IMR-90 (cell line): Measurements from ENCODE around the gene MEGF6. TPM values are rescaled to one million over a fixed set of nuclear protein-coding genes. Genes with fewer than 3 reads are reported as not detected.

Experiments used
- ATAC-seq: fragments of 200-7000 bp; cut with Tn5 transposase; 2 replicates; pipeline ENCODE4 v1.9.1; 2020; ENCODE audit warnings: low read depth, mild to moderate bottlenecking, moderate library complexity
- BruUV-seq: library from RNA; stranded (reverse); fragments of 400-500 nt; replicated peaks from 2 replicates; lab custom pipeline; 2021; lab: Mats Ljungman, UMichigan
- CTCF ChIA-PET: fragments of 300-600 bp; formaldehyde crosslinking; extraction: SDS; loops from one replicate; lab custom pipeline; 2021; ENCODE audit warnings: antibody characterized with exemption; lab: Yijun Ruan, JAX
- POLR2A ChIA-PET: fragments of 300-600 bp; sonication (Branson Sonifier 250); formaldehyde crosslinking; loops from one replicate; lab custom pipeline; 2022; ENCODE audit warnings: antibody characterized with exemption; ENCODE audit not compliant: unreplicated experiment; lab: Charles Lee
- DNase-seq: peaks from one replicate; pipeline ENCODE4 v3.0.0; 2013
- H2AFZ ChIP-seq: replicated peaks from 2 replicates; pipeline ENCODE3; 2013; ENCODE audit warnings: low read length, mild to moderate bottlenecking; ENCODE audit not compliant: poor library complexity
- H2AK5ac ChIP-seq: 2 replicates; pipeline ENCODE4 v1.6.1; 2013; ENCODE audit warnings: low read depth, low read length, inconsistent platforms
- H2AK9ac ChIP-seq: replicated peaks from 2 replicates; pipeline ENCODE3; 2013; ENCODE audit warnings: mild to moderate bottlenecking, low read depth, low read length, moderate library complexity; ENCODE audit not compliant: poor library complexity
- H2BK120ac ChIP-seq: 2 replicates; pipeline ENCODE4 v1.6.1; 2013; ENCODE audit warnings: low read depth, low read length, inconsistent platforms
- H2BK15ac ChIP-seq: 3 replicates; pipeline ENCODE4 v1.6.1; 2013; ENCODE audit warnings: low read depth, low read length, inconsistent platforms
- H2BK20ac ChIP-seq: 2 replicates; pipeline ENCODE4 v1.6.1; 2013; ENCODE audit warnings: low read depth, mild to moderate bottlenecking, inconsistent platforms, low read length, moderate library complexity
- H2BK5ac ChIP-seq: 2 replicates; pipeline ENCODE4 v1.6.1; 2013; ENCODE audit warnings: mild to moderate bottlenecking, low read depth, low read length, inconsistent platforms; ENCODE audit not compliant: poor library complexity, severe bottlenecking
- H3K14ac ChIP-seq: replicated peaks from 2 replicates; pipeline ENCODE4 v1.6.1; 2013; ENCODE audit warnings: low read depth, low read length, inconsistent platforms
- H3K18ac ChIP-seq: 2 replicates; pipeline ENCODE4 v1.6.1; 2013; ENCODE audit warnings: low read depth, low read length, control low read depth
- H3K23ac ChIP-seq: 2 replicates; pipeline ENCODE4 v1.6.1; 2013; ENCODE audit warnings: low read depth, low read length, inconsistent platforms
- H3K27ac ChIP-seq: 2 replicates; pipeline ENCODE4 v1.5.1; 2013; ENCODE audit warnings: mild to moderate bottlenecking, control low read depth, low read length; ENCODE audit not compliant: insufficient read depth
- H3K27me3 ChIP-seq: 2 replicates; pipeline ENCODE4 v1.6.1; 2013; ENCODE audit warnings: low read length; ENCODE audit not compliant: control insufficient read depth, insufficient read depth
- H3K36me3 ChIP-seq: 2 replicates; pipeline ENCODE4 v1.6.1; 2013; ENCODE audit warnings: low read length, mixed read lengths; ENCODE audit not compliant: control insufficient read depth, insufficient read depth
- H3K4ac ChIP-seq: 2 replicates; pipeline ENCODE4 v1.6.1; 2013; ENCODE audit warnings: low read depth, low read length, inconsistent platforms
- H3K4me1 ChIP-seq: 2 replicates; pipeline ENCODE4 v1.6.1; 2013; ENCODE audit warnings: low read length, mixed read lengths; ENCODE audit not compliant: control insufficient read depth, insufficient read depth
- H3K4me2 ChIP-seq: 2 replicates; pipeline ENCODE4 v1.6.1; 2013; ENCODE audit warnings: low read depth, mild to moderate bottlenecking, control low read depth, low read length, moderate library complexity
- H3K4me3 ChIP-seq: 2 replicates; pipeline ENCODE4 v1.5.1; 2013; ENCODE audit warnings: low read depth, mild to moderate bottlenecking, control low read depth, low read length, moderate library complexity; ENCODE audit not compliant: insufficient read depth
- H3K56ac ChIP-seq: 2 replicates; pipeline ENCODE4 v1.6.1; 2013; ENCODE audit warnings: low read length, inconsistent platforms; ENCODE audit not compliant: insufficient read depth; ENCODE audit errors: extremely low read depth
- H3K79me1 ChIP-seq, 2 experiments: 2 replicates each; pipeline ENCODE4 v1.6.1; 2013; ENCODE audit warnings: low read length in 2 of 2, inconsistent platforms in 1 of 2, low read depth in 1 of 2
- H3K9ac ChIP-seq: 2 replicates; pipeline ENCODE4 v1.6.1; 2013; ENCODE audit warnings: low read depth, low read length, control low read depth
- H3K9me1 ChIP-seq: 2 replicates; pipeline ENCODE4 v1.6.1; 2013; ENCODE audit warnings: low read length, inconsistent platforms; ENCODE audit not compliant: insufficient read depth
- H3K9me3 ChIP-seq: 2 replicates; pipeline ENCODE4 v1.6.1; 2013; ENCODE audit warnings: low read length; ENCODE audit not compliant: control insufficient read depth, insufficient read depth
- H4K20me1 ChIP-seq: 2 replicates; pipeline ENCODE4 v1.6.1; 2013; ENCODE audit warnings: low read length, inconsistent platforms; ENCODE audit not compliant: insufficient read depth
- H4K5ac ChIP-seq: 2 replicates; pipeline ENCODE4 v1.6.1; 2013; ENCODE audit warnings: mild to moderate bottlenecking, low read depth, low read length, control low read depth
- H4K8ac ChIP-seq, 2 experiments: 2 replicates each; pipeline ENCODE4 v1.6.1; 2013; ENCODE audit warnings: low read depth in 2 of 2, low read length in 2 of 2, control low read depth in 1 of 2, inconsistent platforms in 1 of 2
- H4K91ac ChIP-seq: 2 replicates; pipeline ENCODE4 v1.6.1; 2013; ENCODE audit warnings: low read depth, low read length, inconsistent platforms; ENCODE audit not compliant: insufficient read depth
- BHLHE40 ChIP-seq: fragments of 150-350 bp; IDR thresholded peaks from 2 replicates; pipeline ENCODE4 v1.6.1; 2016; ENCODE audit warnings: mild to moderate bottlenecking, low read depth, low read length
- CEBPB ChIP-seq: IDR thresholded peaks from 2 replicates; pipeline ENCODE4 v1.6.1; 2012; ENCODE audit warnings: low read depth, low read length, improper control_type of control experiment
- CHD1 ChIP-seq: IDR thresholded peaks from 2 replicates; pipeline ENCODE4 v1.6.1; 2012; ENCODE audit warnings: low read depth, low read length, improper control_type of control experiment
- FOS ChIP-seq: fragments of 150-350 bp; IDR thresholded peaks from 2 replicates; pipeline ENCODE4 v1.6.1; 2016; ENCODE audit warnings: low read depth, low read length
- MAFK ChIP-seq: IDR thresholded peaks from 2 replicates; pipeline ENCODE4 v1.6.1; 2012; ENCODE audit warnings: low read depth, low read length, improper control_type of control experiment
- NFE2L2 ChIP-seq: fragments of 150-350 bp; IDR thresholded peaks from 2 replicates; pipeline ENCODE4 v1.6.1; 2016; ENCODE audit warnings: low read depth, mild to moderate bottlenecking, low read length
- POLR2A ChIP-seq: IDR thresholded peaks from 2 replicates; pipeline ENCODE4 v1.6.1; 2012; ENCODE audit warnings: mild to moderate bottlenecking, low read depth, low read length
- RAD21 ChIP-seq: IDR thresholded peaks from 2 replicates; pipeline ENCODE4 v1.6.1; 2012; ENCODE audit warnings: low read length, improper control_type of control experiment
- RCOR1 ChIP-seq: IDR thresholded peaks from 2 replicates; pipeline ENCODE4 v1.6.1; 2012; ENCODE audit warnings: mild to moderate bottlenecking, low read length, improper control_type of control experiment; ENCODE audit not compliant: insufficient replicate concordance
- RFX5 ChIP-seq: IDR thresholded peaks from 2 replicates; pipeline ENCODE4 v1.8.0; 2012; ENCODE audit warnings: low read depth, mild to moderate bottlenecking, low read length, moderate library complexity
- SMC3 ChIP-seq: fragments of 150-350 bp; IDR thresholded peaks from 2 replicates; pipeline ENCODE4 v1.6.1; 2016; ENCODE audit warnings: low read depth, mild to moderate bottlenecking, antibody characterized with exemption, low read length, moderate library complexity
- USF2 ChIP-seq: fragments of 150-350 bp; IDR thresholded peaks from 2 replicates; pipeline ENCODE4 v1.6.1; 2017; ENCODE audit warnings: mild to moderate bottlenecking, antibody characterized with exemption, low read length, low read depth
- WGBS, 2 experiments: methylation state at CpG; one replicate each; pipeline versions ENCODE4 v1.1.5 to v1.1.7; 2013; ENCODE audit warnings: missing lambda C conversion rate in 2 of 2; ENCODE audit not compliant: insufficient read length in 1 of 2; ENCODE audit errors: extremely low coverage in 2 of 2; 5-methylcytosine and 5-hydroxymethylcytosine counted together
- dilution Hi-C: fragments of 300-500 bp; cut with HindIII; formaldehyde crosslinking; loops from one replicate; pipeline ENCODE4 v1.14.3; 2018; ENCODE audit warnings: low sequenced_read_pairs; ENCODE audit not compliant: unreplicated experiment
- in situ Hi-C: fragments of 300-500 bp; cut with MboI; formaldehyde crosslinking; loops from 3 replicates; pipeline ENCODE4 v1.14.3; 2019; ENCODE audit warnings: low sequenced_read_pairs, inconsistent platforms, mixed read lengths
- intact Hi-C: fragments of 100-400 bp; cut with micrococcal nuclease; formaldehyde crosslinking; loops from 2 replicates; pipeline ENCODE4 v1.10.0; 2022
- polyA plus RNA-seq, 3 experiments: library from polyadenylated mRNA; depleted of rRNA; stranded (reverse); fragments of >200 nt; gene quantifications; 2 replicates each; pipeline ENCODE4 v1.2.3, GENCODE V29; 2012; ENCODE audit warnings: low replicate concordance in 1 of 3
- total RNA-seq: library from RNA; depleted of rRNA; stranded (reverse); fragments of >200 nt; gene quantifications from 2 replicates; pipeline ENCODE4 v1.2.3, GENCODE V29; 2012
- TF ChIP-seq, protein P1 (sequence below): fragments of 150-350 bp; IDR thresholded peaks from 2 replicates; pipeline ENCODE4 v1.6.1; 2016; ENCODE audit warnings: low read depth, mild to moderate bottlenecking, low read length, moderate library complexity, borderline replicate concordance
- TF ChIP-seq, protein P2 (sequence below): conservative IDR thresholded peaks from 2 replicates; pipeline ENCODE4 v1.5.1; 2012; ENCODE audit warnings: mild to moderate bottlenecking, low read depth, low read length, improper control_type of control experiment

Gene MEGF6
- total and polyA plus RNA-seq, 2 of the 4 experiments (the other 2 are of a cell fraction): 0.72 to 4.1 TPM

DNA sequence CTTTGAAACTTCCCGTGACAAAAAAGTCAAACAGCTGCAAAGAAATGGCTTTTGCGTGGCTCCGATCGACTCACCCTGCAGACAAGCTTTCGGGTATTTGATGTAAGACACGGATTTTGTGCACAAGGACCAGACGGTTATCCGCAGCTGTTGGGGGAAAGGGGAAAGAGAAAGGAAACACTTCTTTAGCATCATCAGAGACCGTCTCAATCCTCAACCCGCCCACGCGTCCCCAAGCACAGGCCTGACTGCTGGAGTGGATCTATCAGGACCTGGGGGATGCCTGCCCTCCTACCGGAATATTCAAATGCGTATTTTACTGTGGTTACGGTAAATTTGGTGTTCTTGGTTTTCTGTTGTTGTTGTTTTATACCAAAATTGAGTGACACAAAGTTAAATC, 27.4 kb upstream of the MEGF6 start:
- Histone ChIP-seq H2BK20ac (no peak overlapping the region), H3K4me2 (no peak overlapping the region), H4K8ac (no peak overlapping the region), H3K9me1 (0 out of 2 replicates have a peak, but pooled peaks cover 3% of the 10 kb centered on the region), H4K5ac (no peak overlapping the region), H3K18ac (no peak overlapping the region), H3K4ac (no peak overlapping the region), H3K27ac (no peak overlapping the region), H3K27me3 (no peaks in the 10 kb centered on the region), H3K4me3 (no peak overlapping the region), H3K23ac (no peak overlapping the region), H3K9me3 (no peaks in the 10 kb centered on the region), H4K91ac (no peak overlapping the region), H2BK120ac (no peak overlapping the region), H2BK5ac (no peak overlapping the region), H3K56ac (no peak overlapping the region), H2AFZ (no peak overlapping the region), H3K14ac (no peak overlapping the region), H2AK5ac (no peak overlapping the region), H3K4me1 (no peaks in the 10 kb centered on the region), H3K79me1 (peaks cover 0 to 5% of the 10 kb centered on the region in 2 experiments; a peak in 1 of 4 replicates), H3K36me3 (peaks cover 49% of the 10 kb centered on the region), H4K20me1 (no peaks in the 10 kb centered on the region), H2AK9ac (no peak overlapping the region), H3K9ac (no peak overlapping the region), H2BK15ac (no peak overlapping the region)
- ATAC-seq: no peak
- BruUV-seq: no TSS peak
- 96% methylated on average over 4 of the region's 15 CpGs; no CpG with 5 or more reads in 1 of the 2 experiments for WGBS, 2 experiments
- ChIA-PET CTCF (no interaction called here), POLR2A (no interaction called here)
- no peak for DNase-seq
- dilution Hi-C loops: no loop called here
- TF ChIP-seq MAFK: no peak
- no peak for TF ChIP-seq RFX5
- TF ChIP-seq POLR2A: no peak
- TF ChIP-seq BHLHE40: no peak
- no peak for TF ChIP-seq FOS
- TF ChIP-seq, protein P1, sequence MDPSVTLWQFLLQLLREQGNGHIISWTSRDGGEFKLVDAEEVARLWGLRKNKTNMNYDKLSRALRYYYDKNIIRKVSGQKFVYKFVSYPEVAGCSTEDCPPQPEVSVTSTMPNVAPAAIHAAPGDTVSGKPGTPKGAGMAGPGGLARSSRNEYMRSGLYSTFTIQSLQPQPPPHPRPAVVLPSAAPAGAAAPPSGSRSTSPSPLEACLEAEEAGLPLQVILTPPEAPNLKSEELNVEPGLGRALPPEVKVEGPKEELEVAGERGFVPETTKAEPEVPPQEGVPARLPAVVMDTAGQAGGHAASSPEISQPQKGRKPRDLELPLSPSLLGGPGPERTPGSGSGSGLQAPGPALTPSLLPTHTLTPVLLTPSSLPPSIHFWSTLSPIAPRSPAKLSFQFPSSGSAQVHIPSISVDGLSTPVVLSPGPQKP: no peak
- no peak for TF ChIP-seq CEBPB
- TF ChIP-seq RAD21: no peak
- TF ChIP-seq CHD1: no peak
- TF ChIP-seq RCOR1: no peak
- TF ChIP-seq, protein P2, sequence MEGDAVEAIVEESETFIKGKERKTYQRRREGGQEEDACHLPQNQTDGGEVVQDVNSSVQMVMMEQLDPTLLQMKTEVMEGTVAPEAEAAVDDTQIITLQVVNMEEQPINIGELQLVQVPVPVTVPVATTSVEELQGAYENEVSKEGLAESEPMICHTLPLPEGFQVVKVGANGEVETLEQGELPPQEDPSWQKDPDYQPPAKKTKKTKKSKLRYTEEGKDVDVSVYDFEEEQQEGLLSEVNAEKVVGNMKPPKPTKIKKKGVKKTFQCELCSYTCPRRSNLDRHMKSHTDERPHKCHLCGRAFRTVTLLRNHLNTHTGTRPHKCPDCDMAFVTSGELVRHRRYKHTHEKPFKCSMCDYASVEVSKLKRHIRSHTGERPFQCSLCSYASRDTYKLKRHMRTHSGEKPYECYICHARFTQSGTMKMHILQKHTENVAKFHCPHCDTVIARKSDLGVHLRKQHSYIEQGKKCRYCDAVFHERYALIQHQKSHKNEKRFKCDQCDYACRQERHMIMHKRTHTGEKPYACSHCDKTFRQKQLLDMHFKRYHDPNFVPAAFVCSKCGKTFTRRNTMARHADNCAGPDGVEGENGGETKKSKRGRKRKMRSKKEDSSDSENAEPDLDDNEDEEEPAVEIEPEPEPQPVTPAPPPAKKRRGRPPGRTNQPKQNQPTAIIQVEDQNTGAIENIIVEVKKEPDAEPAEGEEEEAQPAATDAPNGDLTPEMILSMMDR: no peak
- no peak for TF ChIP-seq SMC3
- no peak for TF ChIP-seq NFE2L2
- TF ChIP-seq USF2: no peak
- in situ Hi-C loops: no loop called here
- intact Hi-C loops: no loop called here
